OCI-LY7 (cell line): Measurements from ENCODE around the gene ARRDC1. TPM values are rescaled to one million over a fixed set of nuclear protein-coding genes. Genes with fewer than 3 reads are reported as not detected.
"Not testable (repeated sequence)": the region's sequence is repeated elsewhere in the genome, so short reads cannot be mapped to it uniquely, and the experiment has no call there.

Experiments
- BruUV-seq: library from RNA; stranded (reverse); fragments of 400-500 nt; replicated peaks from 2 replicates; lab custom pipeline; 2021; lab: Mats Ljungman, UMichigan
- CTCF ChIA-PET: fragments of 300-600 bp; sonication (Branson Sonifier 250); formaldehyde crosslinking; loops from one replicate; lab custom pipeline; 2022; ENCODE audit warnings: antibody characterized with exemption; ENCODE audit not compliant: unreplicated experiment; lab: Charles Lee
- POLR2A ChIA-PET: fragments of 300-600 bp; sonication (Branson Sonifier 250); formaldehyde crosslinking; loops from one replicate; lab custom pipeline; 2022; ENCODE audit warnings: antibody characterized with exemption; lab: Charles Lee
- DNase-seq: peaks from one replicate; pipeline ENCODE4 v3.0.0-alpha.2; 2015; ENCODE audit warnings: low spot score
- H2AFZ ChIP-seq: fragments of 200-600 bp; sonication (generic), shearing (Covaris generic); 2 replicates; pipeline ENCODE4 v1.6.1; 2014; ENCODE audit warnings: mild to moderate bottlenecking, antibody characterized with exemption, low read length, moderate library complexity
- H3K27ac ChIP-seq: fragments of 200-600 bp; sonication (generic); 2 replicates; pipeline ENCODE4 v1.5.1; 2014; ENCODE audit warnings: mixed run types, low read depth, mild to moderate bottlenecking, moderate library complexity, low read length, inconsistent platforms; ENCODE audit not compliant: poor library complexity, severe bottlenecking
- H3K36me3 ChIP-seq: fragments of 200-600 bp; sonication (generic); 2 replicates; pipeline ENCODE4 v1.6.1; 2014; ENCODE audit warnings: mild to moderate bottlenecking, antibody characterized with exemption, low read length, moderate library complexity, mixed read lengths; ENCODE audit not compliant: insufficient read depth
- H3K4me1 ChIP-seq: fragments of 200-600 bp; sonication (generic); 2 replicates; pipeline ENCODE4 v1.5.1; 2014; ENCODE audit warnings: mild to moderate bottlenecking, low read length; ENCODE audit not compliant: insufficient read depth, poor library complexity, severe bottlenecking
- H3K4me2 ChIP-seq: fragments of 200-600 bp; sonication (generic); 2 replicates; pipeline ENCODE4 v1.6.1; 2014; ENCODE audit warnings: mild to moderate bottlenecking, low read length
- H3K4me3 ChIP-seq: fragments of 200-600 bp; sonication (generic); 2 replicates; pipeline ENCODE4 v1.5.1; 2014; ENCODE audit warnings: mild to moderate bottlenecking, low read depth, low read length; ENCODE audit not compliant: poor library complexity, severe bottlenecking
- H3K79me2 ChIP-seq: fragments of 200-600 bp; sonication (generic); 2 replicates; pipeline ENCODE4 v1.6.1; 2016; ENCODE audit warnings: low read depth, mild to moderate bottlenecking, low read length, moderate library complexity, mixed read lengths; ENCODE audit not compliant: insufficient read depth
- H3K9me2 ChIP-seq: fragments of 200-600 bp; sonication (generic); 2 replicates; pipeline ENCODE4 v1.6.1; 2016; ENCODE audit warnings: mild to moderate bottlenecking, low read length, mixed read lengths; ENCODE audit not compliant: insufficient read depth
- H3K9me3 ChIP-seq: fragments of 200-600 bp; sonication (generic); 2 replicates; pipeline ENCODE4 v1.6.1; 2014; ENCODE audit warnings: mild to moderate bottlenecking, mixed run types, low read length, mixed read lengths
- H4K20me1 ChIP-seq: fragments of 200-600 bp; sonication (generic); 2 replicates; pipeline ENCODE4 v1.6.1; 2014; ENCODE audit warnings: mild to moderate bottlenecking, antibody characterized with exemption, low read length, moderate library complexity, mixed read lengths; ENCODE audit not compliant: insufficient read depth
- CTCF ChIP-seq: fragments of 200-600 bp; sonication (generic); conservative IDR thresholded peaks from 2 replicates; pipeline ENCODE4 v1.5.1; 2014; ENCODE audit warnings: mild to moderate bottlenecking, antibody characterized with exemption, low read length, moderate library complexity, mixed read lengths
- EZH2phosphoT487 ChIP-seq: fragments of 200-600 bp; sonication (generic); IDR thresholded peaks from 2 replicates; pipeline ENCODE4 v1.6.1; 2018; ENCODE audit warnings: low read depth, borderline replicate concordance, mild to moderate bottlenecking, mixed run types, antibody characterized with exemption, low read length, moderate library complexity, mixed read lengths
- intact Hi-C: fragments of 100-400 bp; cut with micrococcal nuclease; formaldehyde crosslinking; loops from one replicate; pipeline ENCODE4 v1.10.0; 2022; ENCODE audit not compliant: unreplicated experiment
- total RNA-seq, 2 experiments: library from RNA; depleted of rRNA in 1 of 2; stranded (reverse); fragments of >200 nt in 1 of 2; shearing (Covaris generic) in 1 of 2; gene quantifications; 2 replicates each; pipeline ENCODE4 v1.2.3, GENCODE V29; 2014 to 2022

ARRDC1 gene
- total RNA-seq, 2 experiments from 2014 or later: 59.6 to 70.3 TPM

GRCh38 chr9:137592767-137593166, 12.7 kb upstream of the ARRDC1 start:
- ChIA-PET POLR2A (no interaction called here), CTCF (no interaction called here)
- Histone ChIP-seq H4K20me1 (peaks cover 8% of the 10 kb centered on the region), H3K79me2 (peaks cover 15% of the 10 kb centered on the region; the same call in 1 of the 2 replicates), H2AFZ (no peak overlapping the region), H3K4me3 (no peak overlapping the region), H3K4me1 (peaks cover 13% of the 10 kb centered on the region), H3K9me2 (no peaks in the 10 kb centered on the region), H3K27ac (no peak overlapping the region), H3K9me3 (no peaks in the 10 kb centered on the region), H3K4me2 (no peak overlapping the region), H3K36me3 (peaks cover 16% of the 10 kb centered on the region)
- intact Hi-C loops: no loop called here
- no peak for DNase-seq
- no TSS peak for BruUV-seq
- TF ChIP-seq EZH2phosphoT487 (no peak), CTCF (no peak)

GRCh38 chr9:137593176-137593575, 12.3 kb upstream of the ARRDC1 start:
- Histone ChIP-seq H3K4me3 (no peak overlapping the region), H3K79me2 (peaks cover 15% of the 10 kb centered on the region; the same call in 1 of the 2 replicates), H3K27ac (no peak overlapping the region), H3K9me2 (no peaks in the 10 kb centered on the region), H4K20me1 (peaks cover 8% of the 10 kb centered on the region), H3K36me3 (peaks cover 12% of the 10 kb centered on the region), H3K4me1 (peaks cover 13% of the 10 kb centered on the region), H3K4me2 (no peak overlapping the region), H2AFZ (no peak overlapping the region), H3K9me3 (no peaks in the 10 kb centered on the region)
- no peak for TF ChIP-seq CTCF
- no peak for TF ChIP-seq EZH2phosphoT487
- DNase-seq: no peak
- intact Hi-C loops: no loop called here
- no TSS peak for BruUV-seq
- CTCF ChIA-PET: no interaction called here
- POLR2A ChIA-PET: no interaction called here

- H3K27ac ChIP-seq, H2AFZ ChIP-seq, H4K20me1 ChIP-seq, H3K4me2 ChIP-seq, CTCF ChIA-PET, H3K4me3 ChIP-seq, DNase-seq, intact Hi-C loops, H3K9me3 ChIP-seq, BruUV-seq, H3K9me2 ChIP-seq, H3K79me2 ChIP-seq, H3K4me1 ChIP-seq, H3K36me3 ChIP-seq: not testable (repeated sequence)
- POLR2A ChIA-PET: interaction anchor here (0.7 kb wide), 1 partner anchor 17 kb away, joined by 3 read pairs; no protein-coding TSS in a partner anchor
These were observed 8.9 kb upstream of the ARRDC1 start for GRCh38 chr9:137596577-137596976.
